H1 (cell line): Measurements from ENCODE around the gene TGFBRAP1. TPM values are rescaled to one million over a fixed set of nuclear protein-coding genes. Genes with fewer than 3 reads are reported as not detected.

Source experiments
- CTCF ChIA-PET: fragments of 300-600 bp; sonication (Branson Sonifier 250); formaldehyde crosslinking; loops from one replicate; lab custom pipeline; 2021; ENCODE audit not compliant: partially characterized antibody; lab: Charles Lee
- POLR2A ChIA-PET: fragments of 300-600 bp; sonication (Branson Sonifier 250); formaldehyde crosslinking; loops from one replicate; lab custom pipeline; 2021; ENCODE audit warnings: inconsistent platforms; ENCODE audit not compliant: partially characterized antibody; lab: Charles Lee
- DNase-seq, 2 experiments: peaks; one replicate each; pipeline versions ENCODE4 v3.0.0 to v3.0.0-alpha.2; 2010 to 2022; ENCODE audit warnings: low spot score in 2 of 2, low read depth in 1 of 2, mixed read lengths in 1 of 2
- FAIRE-seq: peaks from 2 replicates; lab custom pipeline; 2011; peaks lifted over from hg19 to GRCh38; lab: Jason Lieb, UNC
- H2AFZ ChIP-seq: 2 replicates; pipeline ENCODE4 v1.8.1; 2012; ENCODE audit warnings: low read length, inconsistent platforms
- H2AK5ac ChIP-seq: 2 replicates; pipeline ENCODE4 v1.6.1; 2013; ENCODE audit warnings: low read depth, low read length
- H2BK120ac ChIP-seq: replicated peaks from 2 replicates; pipeline ENCODE3; 2013; ENCODE audit warnings: low read depth, low read length, inconsistent platforms
- H2BK12ac ChIP-seq: 2 replicates; pipeline ENCODE4 v1.6.1; 2013; ENCODE audit warnings: low read depth, low read length
- H2BK15ac ChIP-seq: 2 replicates; pipeline ENCODE4 v1.6.1; 2013; ENCODE audit warnings: low read length
- H2BK20ac ChIP-seq: 2 replicates; pipeline ENCODE4 v1.6.1; 2013; ENCODE audit warnings: low read length
- H2BK5ac ChIP-seq: 2 replicates; pipeline ENCODE4 v1.6.1; 2013; ENCODE audit warnings: low read depth, low read length
- H3K14ac ChIP-seq: 2 replicates; pipeline ENCODE4 v1.6.1; 2013; ENCODE audit warnings: inconsistent platforms; ENCODE audit not compliant: insufficient read length
- H3K18ac ChIP-seq: 2 replicates; pipeline ENCODE4 v1.6.1; 2013; ENCODE audit warnings: low read length; ENCODE audit errors: extremely low read depth
- H3K23ac ChIP-seq: 2 replicates; pipeline ENCODE4 v1.6.1; 2013; ENCODE audit warnings: inconsistent platforms; ENCODE audit not compliant: insufficient read length
- H3K23me2 ChIP-seq: 2 replicates; pipeline ENCODE4 v1.6.1; 2013; ENCODE audit warnings: low read depth, low read length
- H3K27ac ChIP-seq: 2 replicates; pipeline ENCODE4 v1.6.1; 2011; ENCODE audit warnings: low read depth, low read length, inconsistent platforms
- H3K27me3 ChIP-seq, 4 experiments: replicated peaks in 1 of 4; 1 replicate in 1 of 4; 2 replicates in 3 of 4; pipeline versions ENCODE4 v1.6.1 to v1.8.1; 2011 to 2013; ENCODE audit warnings: low read length in 3 of 4, mild to moderate bottlenecking in 3 of 4, inconsistent platforms in 2 of 4, mixed read lengths in 2 of 4, moderate library complexity in 1 of 4; ENCODE audit not compliant: control insufficient read depth in 3 of 4, insufficient read depth in 3 of 4; ENCODE audit errors: extremely low read depth in 1 of 4
- H3K36me3 ChIP-seq, 4 experiments: 2 replicates each; pipeline versions ENCODE4 v1.6.1 to v1.8.1; 2011 to 2013; ENCODE audit warnings: mild to moderate bottlenecking in 4 of 4, low read length in 3 of 4, moderate library complexity in 2 of 4, control low read depth in 1 of 4, inconsistent platforms in 1 of 4; ENCODE audit not compliant: insufficient read depth in 4 of 4, control insufficient read depth in 2 of 4
- H3K4ac ChIP-seq: replicated peaks from 2 replicates; pipeline ENCODE3; 2013; ENCODE audit warnings: low read length, low read depth, mixed read lengths, inconsistent platforms; ENCODE audit not compliant: insufficient read length
- H3K4me1 ChIP-seq, 4 experiments: replicated peaks in 1 of 4; 1 replicate in 1 of 4; 2 replicates in 3 of 4; pipeline versions ENCODE4 v1.6.1 to v1.8.1; 2011 to 2013; ENCODE audit warnings: low read length in 3 of 4, inconsistent platforms in 2 of 4, mixed read lengths in 1 of 4; ENCODE audit not compliant: insufficient read depth in 4 of 4, control insufficient read depth in 3 of 4
- H3K4me2 ChIP-seq, 2 experiments: 2 replicates each; pipeline versions ENCODE4 v1.6.1 to v1.8.1; 2011 to 2013; ENCODE audit warnings: low read depth in 2 of 2, low read length in 2 of 2, control low read depth in 1 of 2, inconsistent platforms in 1 of 2, mild to moderate bottlenecking in 1 of 2; ENCODE audit not compliant: insufficient read depth in 1 of 2
- H3K4me3 ChIP-seq, 4 experiments: fragments of 200-600, 300-600 bp in 1 of 4; sonication (generic), shearing (Covaris generic), sonication (Bioruptor Twin) in 1 of 4; 2 replicates each; pipeline versions ENCODE4 v1.5.1 to v1.8.1; 2011 to 2016; ENCODE audit warnings: low read length in 4 of 4, low read depth in 3 of 4, control low read depth in 2 of 4, inconsistent platforms in 2 of 4, mild to moderate bottlenecking in 2 of 4, mixed read lengths in 1 of 4, moderate library complexity in 1 of 4; ENCODE audit not compliant: insufficient read depth in 2 of 4; ENCODE audit errors: extremely low read depth in 1 of 4
- H3K56ac ChIP-seq: replicated peaks from 2 replicates; pipeline ENCODE3; 2013; ENCODE audit warnings: low read depth, mild to moderate bottlenecking, mixed read lengths, low read length, inconsistent platforms; ENCODE audit not compliant: insufficient read length
- H3K79me1 ChIP-seq: 2 replicates; pipeline ENCODE4 v1.6.1; 2013; ENCODE audit warnings: low read depth, low read length, control low read depth
- H3K79me2 ChIP-seq, 2 experiments: 2 replicates each; pipeline versions ENCODE4 v1.6.1 to v1.8.1; 2012 to 2013; ENCODE audit warnings: low read length in 2 of 2, mild to moderate bottlenecking in 2 of 2, inconsistent platforms in 1 of 2; ENCODE audit not compliant: insufficient read depth in 2 of 2, control insufficient read depth in 1 of 2
- H3K9ac ChIP-seq, 4 experiments: replicated peaks in 1 of 4; 1 replicate in 1 of 4; 2 replicates in 3 of 4; pipeline versions ENCODE4 v1.6.1 to v1.8.1; 2011 to 2013; ENCODE audit warnings: low read depth in 3 of 4, low read length in 3 of 4, control low read depth in 2 of 4, mild to moderate bottlenecking in 2 of 4, moderate library complexity in 2 of 4, inconsistent platforms in 1 of 4; ENCODE audit errors: extremely low read depth in 1 of 4
- H3K9me3 ChIP-seq, 2 experiments: 2 replicates each; pipeline versions ENCODE4 v1.6.1 to v1.8.1; 2012 to 2013; ENCODE audit warnings: mild to moderate bottlenecking in 2 of 2, moderate library complexity in 2 of 2, control low read depth in 1 of 2, inconsistent platforms in 1 of 2, low read depth in 1 of 2, low read length in 1 of 2, mixed read lengths in 1 of 2; ENCODE audit not compliant: insufficient read depth in 2 of 2
- H4K20me1 ChIP-seq, 2 experiments: replicated peaks in 1 of 2; 2 replicates each; pipeline versions ENCODE3 to v1.8.1; 2011 to 2013; ENCODE audit warnings: inconsistent platforms in 2 of 2, low read length in 2 of 2, mild to moderate bottlenecking in 1 of 2; ENCODE audit not compliant: insufficient read depth in 2 of 2, control insufficient read depth in 1 of 2
- H4K5ac ChIP-seq: 2 replicates; pipeline ENCODE4 v1.6.1; 2013; ENCODE audit warnings: low read length, low read depth, mixed read lengths, inconsistent platforms; ENCODE audit not compliant: insufficient read length
- H4K8ac ChIP-seq: 2 replicates; pipeline ENCODE4 v1.8.0; 2013; ENCODE audit warnings: mild to moderate bottlenecking, moderate library complexity, low read length, inconsistent platforms; ENCODE audit not compliant: insufficient read depth; ENCODE audit errors: extremely low read depth
- H4K91ac ChIP-seq: replicated peaks from 2 replicates; pipeline ENCODE3; 2013; ENCODE audit warnings: low read length, mixed read lengths, inconsistent platforms; ENCODE audit not compliant: insufficient read length
- ASH2L ChIP-seq: fragments of 200-600, 300-600 bp; sonication (generic); IDR thresholded peaks from one replicate; pipeline ENCODE4 v1.7.1; 2017; ENCODE audit warnings: low read length
- BRCA1 ChIP-seq: IDR thresholded peaks from 2 replicates; pipeline ENCODE4 v1.6.1; 2012; ENCODE audit warnings: low read depth, low read length, improper control_type of control experiment
- CBX8 ChIP-seq: fragments of 300-800, 300-1000 bp; sonication (generic); IDR thresholded peaks from 2 replicates; pipeline ENCODE4 v1.7.1; 2016; ENCODE audit warnings: low read depth, low read length, borderline replicate concordance
- CHD2 ChIP-seq: IDR thresholded peaks from 2 replicates; pipeline ENCODE4 v1.6.1; 2012; ENCODE audit warnings: low read length, improper control_type of control experiment
- GABPA ChIP-seq: IDR thresholded peaks from 2 replicates; pipeline ENCODE4 v1.6.1; 2011; ENCODE audit warnings: mild to moderate bottlenecking, low read length, moderate library complexity, borderline replicate concordance; ENCODE audit not compliant: insufficient read depth
- GTF2F1 ChIP-seq: IDR thresholded peaks from 2 replicates; pipeline ENCODE4 v1.6.1; 2012; ENCODE audit warnings: low read depth, low read length, improper control_type of control experiment, borderline replicate concordance
- JUN ChIP-seq: IDR thresholded peaks from 2 replicates; pipeline ENCODE4 v1.6.1; 2011; ENCODE audit warnings: low read depth, mild to moderate bottlenecking, improper control_type of control experiment, low read length
- PHF8 ChIP-seq: fragments of 200-600 bp; sonication (generic); conservative IDR thresholded peaks from 2 replicates; pipeline ENCODE4 v1.7.1; 2012; ENCODE audit warnings: low read depth, mild to moderate bottlenecking, inconsistent platforms, low read length, moderate library complexity
- RXRA ChIP-seq: IDR thresholded peaks from 2 replicates; pipeline ENCODE4 v1.6.1; 2011; ENCODE audit warnings: low read depth, mild to moderate bottlenecking, low read length, moderate library complexity; ENCODE audit not compliant: insufficient read depth
- SRF ChIP-seq: IDR thresholded peaks from 2 replicates; pipeline ENCODE4 v1.6.1; 2011; ENCODE audit warnings: mild to moderate bottlenecking, low read depth, low read length, moderate library complexity
- TAF1 ChIP-seq: IDR thresholded peaks from 2 replicates; pipeline ENCODE4 v1.6.1; 2011; ENCODE audit warnings: mild to moderate bottlenecking, low read depth, low read length
- YY1 ChIP-seq: IDR thresholded peaks from 2 replicates; pipeline ENCODE4 v1.6.1; 2011; ENCODE audit warnings: low read depth, mild to moderate bottlenecking, low read length
- WGBS, 2 experiments: shearing (Covaris generic) in 1 of 2; methylation state at CpG; one replicate each; pipeline versions ENCODE4 v1.1.6 to v1.1.7; 2013 to 2015; ENCODE audit warnings: low lambda C conversion rate in 2 of 2, mixed read lengths in 2 of 2, inconsistent platforms in 1 of 2, low coverage in 1 of 2, missing lambda C conversion rate in 1 of 2; ENCODE audit not compliant: insufficient replicate concordance in 2 of 2, insufficient coverage in 1 of 2, insufficient read length in 1 of 2; ENCODE audit errors: extremely low coverage in 1 of 2, missing lambda C conversion rate in 1 of 2; 5-methylcytosine and 5-hydroxymethylcytosine counted together
- polyA plus RNA-seq, 7 experiments: library from polyadenylated mRNA; depleted of rRNA in 3 of 7; stranded (reverse) in 5 of 7; unstranded in 2 of 7; fragments of >200 nt in 5 of 7; fragments of 200-250 nt in 2 of 7; gene quantifications; 1 replicate in 5 of 7; 2 replicates in 1 of 7; 4 replicates in 1 of 7; pipeline versions ENCODE4 v1.2.1 to v1.2.3, GENCODE V29; 2011 to 2013; ENCODE audit warnings: missing spikeins in 2 of 7, mixed read lengths in 2 of 7
- total RNA-seq: library from RNA; stranded (reverse); fragmentation: NEBNext Ultra II Directional; extraction: Animal tissue kit (Norgen Biotek cat#: 25700); gene quantifications from 2 replicates; pipeline ENCODE4 v1.2.1, GENCODE V29; 2021
- TF ChIP-seq, protein P1 (sequence below): IDR thresholded peaks from 2 replicates; pipeline ENCODE4 v1.6.1; 2012; ENCODE audit warnings: low read length, inconsistent platforms

Gene TGFBRAP1
- total and polyA plus RNA-seq, 2 of the 8 experiments (the other 6 are each of a cell fraction or from before 2014, with no cell fraction given): 11.2 to 20.2 TPM

DNA sequence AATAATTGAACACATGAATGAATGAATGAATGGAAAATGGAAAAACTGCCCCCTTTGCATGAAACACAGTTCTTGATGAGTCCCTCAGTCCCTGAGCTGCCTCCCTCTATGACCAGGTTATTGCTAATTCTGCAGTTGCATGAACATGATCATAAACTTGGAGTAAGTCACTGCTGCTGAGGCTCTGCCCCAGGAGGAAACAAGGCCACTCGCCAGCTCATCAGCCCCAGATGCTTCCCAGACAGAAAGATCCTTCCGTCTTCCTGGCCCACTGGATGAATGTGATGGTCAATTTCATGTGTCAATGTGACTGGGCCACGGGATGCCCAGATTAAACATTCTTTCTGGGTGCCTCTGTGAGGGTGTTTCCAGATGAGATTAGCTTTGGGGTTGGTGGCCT lies 71.6 kb downstream of the TGFBRAP1 start:
- H2AFZ ChIP-seq: no peak overlapping the region
- peaks cover 0 to 4% (median 0%) of the 10 kb centered on the region in 4 experiments; a peak in 1 of 7 replicates for H3K4me1 ChIP-seq
- no peak overlapping the region for H3K4me2 ChIP-seq
- WGBS, 2 experiments: 88% methylated on average over 3 of the region's 3 CpGs; no CpG with 5 or more reads in 1 of the 2 experiments
- POLR2A ChIA-PET: no interaction called here
- H4K8ac ChIP-seq: no peak overlapping the region
- H3K9me3 ChIP-seq: no peaks in the 10 kb centered on the region
- H3K18ac ChIP-seq: no peak overlapping the region
- FAIRE-seq: no peak
- H3K4me3 ChIP-seq: no peak overlapping the region
- H3K79me1 ChIP-seq: no peaks in the 10 kb centered on the region; the same call in 1 of the 2 replicates
- no peak overlapping the region for H2BK15ac ChIP-seq
- no peaks in the 10 kb centered on the region for H3K23me2 ChIP-seq
- H4K20me1 ChIP-seq: no peaks in the 10 kb centered on the region
- H2BK5ac ChIP-seq: no peak overlapping the region
- no peak overlapping the region for H3K23ac ChIP-seq
- no peak overlapping the region for H4K5ac ChIP-seq
- H4K91ac ChIP-seq: no peak overlapping the region
- no peak overlapping the region for H2AK5ac ChIP-seq
- H3K36me3 ChIP-seq: no peaks in the 10 kb centered on the region
- no peaks in the 10 kb centered on the region for H3K79me2 ChIP-seq
- no peak overlapping the region for H3K14ac ChIP-seq
- no peak overlapping the region for H2BK120ac ChIP-seq
- no peak overlapping the region for H3K4ac ChIP-seq
- CTCF ChIA-PET: interaction anchor here (0.5 to 2.8 kb wide), 7 partner anchors 10 to 102 kb away, joined by 3 to 13 read pairs (median 4); no protein-coding TSS in a partner anchor
- DNase-seq: no peak
- H3K9ac ChIP-seq: no peak overlapping the region
- no peak overlapping the region for H2BK20ac ChIP-seq
- H3K56ac ChIP-seq: no peak overlapping the region
- no peak overlapping the region for H3K27ac ChIP-seq
- no peaks in the 10 kb centered on the region for H3K27me3 ChIP-seq
- H2BK12ac ChIP-seq: no peak overlapping the region
- TF ChIP-seq JUN (no peak), ASH2L (no peak), TAF1 (no peak), CHD2 (no peak), SRF (no peak), RXRA (no peak), CBX8 (no peak), GTF2F1 (no peak), YY1 (no peak), GABPA (no peak), PHF8 (no peak), BRCA1 (no peak)
- TF ChIP-seq, protein P1, sequence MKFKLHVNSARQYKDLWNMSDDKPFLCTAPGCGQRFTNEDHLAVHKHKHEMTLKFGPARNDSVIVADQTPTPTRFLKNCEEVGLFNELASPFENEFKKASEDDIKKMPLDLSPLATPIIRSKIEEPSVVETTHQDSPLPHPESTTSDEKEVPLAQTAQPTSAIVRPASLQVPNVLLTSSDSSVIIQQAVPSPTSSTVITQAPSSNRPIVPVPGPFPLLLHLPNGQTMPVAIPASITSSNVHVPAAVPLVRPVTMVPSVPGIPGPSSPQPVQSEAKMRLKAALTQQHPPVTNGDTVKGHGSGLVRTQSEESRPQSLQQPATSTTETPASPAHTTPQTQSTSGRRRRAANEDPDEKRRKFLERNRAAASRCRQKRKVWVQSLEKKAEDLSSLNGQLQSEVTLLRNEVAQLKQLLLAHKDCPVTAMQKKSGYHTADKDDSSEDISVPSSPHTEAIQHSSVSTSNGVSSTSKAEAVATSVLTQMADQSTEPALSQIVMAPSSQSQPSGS: no peak
